Testis (tissue), 2 donors: Measurements from ENCODE around the gene UBE2H.

Source experiments
- CTCF ChIP-seq, 3 experiments: fragments of 450-650 bp in 2 of 3; fragments of 200-600 bp in 1 of 3; sonication (generic) in 1 of 3; IDR thresholded peaks; one replicate each; pipeline ENCODE4 v1.5.1; 2016 to 2019; ENCODE audit warnings: antibody characterized with exemption in 3 of 3, mild to moderate bottlenecking in 2 of 3, moderate library complexity in 1 of 3
- POLR2A ChIP-seq: fragments of 450-650 bp; IDR thresholded peaks from one replicate; pipeline ENCODE4 v1.6.1; 2017; ENCODE audit warnings: antibody characterized with exemption, mild to moderate bottlenecking, moderate library complexity

GRCh38 chr7:129796186-129796775 is 156.5 kb downstream of the UBE2H start:
- TF ChIP-seq CTCF (IDR thresholded peaks at IDR 0.05) (no peak), POLR2A (no peak)
